HEK293 (cell line): ENCODE measurements around the gene CYP26B1.

Experiments used
- CTCF ChIA-PET: fragments of 350-600 bp; formaldehyde crosslinking; extraction: SDS; loops from one replicate; lab custom pipeline; 2021; ENCODE audit warnings: antibody characterized with exemption; lab: Yijun Ruan, JAX
- POLR2A ChIA-PET: fragments of 300-600 bp; formaldehyde crosslinking; extraction: SDS; loops from one replicate; lab custom pipeline; 2020; ENCODE audit warnings: antibody characterized with exemption, inconsistent platforms; lab: Yijun Ruan, JAX
- H3K27ac ChIP-seq: fragments of 200-500 bp; sonication (Bioruptor generic); 2 replicates; pipeline ENCODE4 v1.5.1; 2014; ENCODE audit warnings: low read depth, low read length, control low read depth, inconsistent platforms; ENCODE audit errors: extremely low read depth
- H3K36me3 ChIP-seq, 2 experiments: fragments of 200-500 bp in 1 of 2; sonication (Bioruptor generic) in 1 of 2; 1 replicate in 1 of 2; 2 replicates in 1 of 2; pipeline ENCODE4 v1.5.1; 2014 to 2017; ENCODE audit warnings: inconsistent platforms in 2 of 2, low read length in 2 of 2; ENCODE audit not compliant: control insufficient read depth in 2 of 2, insufficient read depth in 1 of 2
- H3K4me1 ChIP-seq: fragments of 200-500 bp; sonication (Bioruptor generic); 2 replicates; pipeline ENCODE4 v1.5.1; 2014; ENCODE audit warnings: mild to moderate bottlenecking, low read length, inconsistent platforms; ENCODE audit not compliant: control insufficient read depth, insufficient read depth
- H3K4me3 ChIP-seq: 2 replicates; pipeline ENCODE4 v1.5.1; 2011; ENCODE audit warnings: low read depth, mild to moderate bottlenecking, control low read depth, low read length, moderate library complexity
- H3K9me3 ChIP-seq: fragments of 200-500 bp; sonication (Bioruptor generic); 2 replicates; pipeline ENCODE4 v1.5.1; 2014; ENCODE audit warnings: low read depth, low read length, inconsistent platforms; ENCODE audit not compliant: control insufficient read depth, insufficient read depth
- GLI2 ChIP-seq: fragments of 450-650 bp; formaldehyde crosslinking; IDR thresholded peaks from 2 replicates; pipeline ENCODE4; 2017; ENCODE audit warnings: missing biosample characterization, missing genetic modification characterization, low read depth, borderline replicate concordance
- OVOL3 ChIP-seq: fragments of 450-650 bp; formaldehyde crosslinking; IDR thresholded peaks from 2 replicates; pipeline ENCODE4 v1.5.1; 2016; ENCODE audit warnings: missing biosample characterization, missing genetic modification characterization
- ZNF112 ChIP-seq: fragments of 450-650 bp; formaldehyde crosslinking; IDR thresholded peaks from 2 replicates; pipeline ENCODE4 v1.5.0; 2017; ENCODE audit warnings: missing biosample characterization, missing genetic modification characterization
- ZNF138 ChIP-seq: fragments of 450-650 bp; formaldehyde crosslinking; IDR thresholded peaks from 2 replicates; pipeline ENCODE4 v1.5.1; 2016; ENCODE audit warnings: missing biosample characterization, missing genetic modification characterization, borderline replicate concordance
- ZNF223 ChIP-seq: fragments of 450-650 bp; formaldehyde crosslinking; IDR thresholded peaks from 2 replicates; pipeline ENCODE4 v1.5.1; 2016; ENCODE audit warnings: missing biosample characterization, missing genetic modification characterization
- ZNF23 ChIP-seq: fragments of 450-650 bp; formaldehyde crosslinking; IDR thresholded peaks from 2 replicates; pipeline ENCODE4 v1.5.1; 2016; ENCODE audit warnings: missing biosample characterization, missing genetic modification characterization, borderline replicate concordance
- ZNF394 ChIP-seq: fragments of 450-650 bp; formaldehyde crosslinking; IDR thresholded peaks from 2 replicates; pipeline ENCODE4 v1.5.1; 2016; ENCODE audit warnings: missing biosample characterization, missing genetic modification characterization, mild to moderate bottlenecking, moderate library complexity, borderline replicate concordance
- ZNF473 ChIP-seq: fragments of 450-650 bp; formaldehyde crosslinking; IDR thresholded peaks from 2 replicates; pipeline ENCODE4 v1.5.1; 2017; ENCODE audit warnings: missing biosample characterization, missing genetic modification characterization
- ZNF530 ChIP-seq: fragments of 450-650 bp; formaldehyde crosslinking; IDR thresholded peaks from 2 replicates; pipeline ENCODE4 v1.5.1; 2016; ENCODE audit warnings: low read depth, missing biosample characterization, missing genetic modification characterization
- ZNF548 ChIP-seq: fragments of 450-650 bp; formaldehyde crosslinking; IDR thresholded peaks from 2 replicates; pipeline ENCODE4 v1.5.1; 2016; ENCODE audit warnings: missing biosample characterization, missing genetic modification characterization
- ZNF549 ChIP-seq: fragments of 450-650 bp; IDR thresholded peaks from 2 replicates; pipeline ENCODE4 v1.5.1; 2018; ENCODE audit warnings: missing biosample characterization, missing genetic modification characterization, mild to moderate bottlenecking, inconsistent platforms, moderate library complexity
- ZNF596 ChIP-seq: fragments of 450-650 bp; IDR thresholded peaks from 2 replicates; pipeline ENCODE4 v1.5.0; 2018; ENCODE audit warnings: missing biosample characterization, mild to moderate bottlenecking, missing genetic modification characterization, moderate library complexity
- ZNF621 ChIP-seq: fragments of 450-650 bp; formaldehyde crosslinking; IDR thresholded peaks from 2 replicates; pipeline ENCODE4 v1.5.1; 2017; ENCODE audit warnings: missing biosample characterization, missing genetic modification characterization
- ZNF626 ChIP-seq: fragments of 450-650 bp; sonication (Bioruptor Pico); formaldehyde crosslinking; IDR thresholded peaks from 2 replicates; pipeline ENCODE4 v1.5.1; 2018; ENCODE audit warnings: missing biosample characterization, missing genetic modification characterization, inconsistent platforms
- ZNF843 ChIP-seq: fragments of 450-650 bp; formaldehyde crosslinking; IDR thresholded peaks from 2 replicates; pipeline ENCODE4 v1.5.1; 2016; ENCODE audit warnings: missing biosample characterization, missing genetic modification characterization
- ZSCAN30 ChIP-seq: fragments of 450-650 bp; IDR thresholded peaks from 2 replicates; pipeline ENCODE4 v1.5.1; 2018; ENCODE audit warnings: missing biosample characterization, mild to moderate bottlenecking, missing genetic modification characterization, moderate library complexity
- TF ChIP-seq, protein P1 (sequence below): fragments of 450-650 bp; formaldehyde crosslinking; IDR thresholded peaks from 2 replicates; pipeline ENCODE4 v1.5.1; 2016; ENCODE audit warnings: missing biosample characterization, missing genetic modification characterization
- TF ChIP-seq, protein P2 (sequence below): fragments of 450-650 bp; formaldehyde crosslinking; IDR thresholded peaks from 2 replicates; pipeline ENCODE4 v1.5.1; 2017; ENCODE audit warnings: missing biosample characterization, missing genetic modification characterization
- TF ChIP-seq, protein P3 (sequence below): fragments of 450-650 bp; formaldehyde crosslinking; IDR thresholded peaks from 2 replicates; pipeline ENCODE4 v1.5.1; 2017; ENCODE audit warnings: missing biosample characterization, missing genetic modification characterization
- TF ChIP-seq, protein P4 (sequence below): fragments of 450-650 bp; formaldehyde crosslinking; IDR thresholded peaks from 2 replicates; pipeline ENCODE4 v1.5.1; 2016; ENCODE audit warnings: missing biosample characterization, missing genetic modification characterization
- TF ChIP-seq, protein P5 (sequence below): fragments of 450-650 bp; formaldehyde crosslinking; optimal IDR thresholded peaks from 2 replicates; pipeline ENCODE3; 2016; ENCODE audit warnings: missing biosample characterization, mild to moderate bottlenecking, missing genetic modification characterization
- TF ChIP-seq, protein P6 (sequence below): fragments of 450-650 bp; formaldehyde crosslinking; IDR thresholded peaks from 2 replicates; pipeline ENCODE4 v1.5.1; 2016; ENCODE audit warnings: missing biosample characterization, missing genetic modification characterization

Gene CYP26B1

DNA sequence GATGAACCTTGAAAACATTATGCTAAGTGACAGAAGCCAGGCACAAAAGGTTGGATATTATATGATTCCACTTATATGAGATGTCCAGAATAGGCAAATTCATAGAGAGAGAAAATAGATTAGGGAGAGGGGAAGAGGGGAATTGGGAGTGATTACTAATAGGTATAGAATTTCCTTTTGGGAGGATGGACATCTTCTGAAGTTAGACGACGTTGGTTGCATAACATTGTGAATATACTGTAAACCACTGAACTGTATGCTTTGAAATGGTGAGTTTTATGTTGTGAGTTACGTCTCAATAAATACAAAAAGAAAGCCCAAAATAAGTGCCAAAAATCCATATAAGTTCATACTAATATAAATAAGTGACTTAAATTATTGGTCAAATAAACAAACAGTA is 18.6 kb upstream of the CYP26B1 start:
- no peak overlapping the region for H3K27ac ChIP-seq
- ChIA-PET POLR2A (no interaction called here), CTCF (no interaction called here)
- H3K4me3 ChIP-seq = no peak overlapping the region
- H3K4me1 ChIP-seq = no peaks in the 10 kb centered on the region
- H3K9me3 ChIP-seq = no peaks in the 10 kb centered on the region
- TF ChIP-seq ZNF621 (tag by site-specific recombination) = no peak
- TF ChIP-seq, protein P1, sequence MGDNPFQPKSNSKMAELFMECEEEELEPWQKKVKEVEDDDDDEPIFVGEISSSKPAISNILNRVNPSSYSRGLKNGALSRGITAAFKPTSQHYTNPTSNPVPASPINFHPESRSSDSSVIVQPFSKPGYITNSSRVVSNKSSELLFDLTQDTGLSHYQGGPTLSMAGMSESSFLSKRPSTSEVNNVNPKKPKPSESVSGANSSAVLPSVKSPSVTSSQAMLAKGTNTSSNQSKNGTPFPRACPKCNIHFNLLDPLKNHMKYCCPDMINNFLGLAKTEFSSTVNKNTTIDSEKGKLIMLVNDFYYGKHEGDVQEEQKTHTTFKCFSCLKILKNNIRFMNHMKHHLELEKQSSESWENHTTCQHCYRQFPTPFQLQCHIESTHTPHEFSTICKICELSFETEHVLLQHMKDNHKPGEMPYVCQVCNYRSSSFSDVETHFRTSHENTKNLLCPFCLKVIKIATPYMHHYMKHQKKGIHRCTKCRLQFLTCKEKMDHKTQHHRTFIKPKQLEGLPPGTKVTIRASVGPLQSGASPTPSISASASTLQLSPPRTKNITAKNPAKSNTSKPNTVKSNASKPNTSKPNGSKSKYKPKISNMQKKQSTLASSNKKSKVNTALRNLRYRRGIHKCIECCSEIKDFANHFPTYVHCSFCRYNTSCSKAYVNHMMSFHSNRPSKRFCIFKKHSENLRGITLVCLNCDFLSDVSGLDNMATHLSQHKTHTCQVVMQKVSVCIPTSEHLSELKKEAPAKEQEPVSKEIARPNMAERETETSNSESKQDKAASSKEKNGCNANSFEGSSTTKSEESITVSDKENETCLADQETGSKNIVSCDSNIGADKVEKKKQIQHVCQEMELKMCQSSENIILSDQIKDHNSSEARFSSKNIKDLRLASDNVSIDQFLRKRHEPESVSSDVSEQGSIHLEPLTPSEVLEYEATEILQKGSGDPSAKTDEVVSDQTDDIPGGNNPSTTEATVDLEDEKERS = no peak
- TF ChIP-seq OVOL3 = no peak
- H3K36me3 ChIP-seq = no peaks in the 10 kb centered on the region

DNA sequence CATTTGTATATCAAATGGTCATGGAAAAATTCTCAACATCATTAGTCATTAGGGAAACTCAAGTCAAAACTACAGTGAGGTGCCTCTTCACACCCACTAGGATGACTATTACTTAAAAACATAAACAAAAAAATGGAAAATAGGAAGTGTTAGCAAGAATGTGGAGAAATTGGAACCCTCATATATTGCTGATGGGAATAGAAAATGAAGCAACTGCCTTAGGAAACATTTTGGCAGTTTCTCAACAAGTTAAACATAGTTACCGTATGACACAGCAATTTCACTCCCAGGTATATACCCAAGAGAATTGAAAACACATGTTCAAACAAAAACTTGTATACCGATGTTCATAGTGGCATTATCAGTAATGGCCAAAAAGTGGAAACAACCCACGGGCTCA is 18.1 kb upstream of the CYP26B1 start:
- Histone ChIP-seq H3K36me3 (no peaks in the 10 kb centered on the region), H3K9me3 (no peaks in the 10 kb centered on the region), H3K4me1 (no peaks in the 10 kb centered on the region), H3K4me3 (no peak overlapping the region), H3K27ac (no peak overlapping the region)
- ChIA-PET CTCF (interaction anchor here (0.6 kb wide), 1 partner anchor 91 kb away, joined by 4 read pairs; no protein-coding TSS in a partner anchor), POLR2A (no interaction called here)
- TF ChIP-seq ZNF112 (tag by site-specific recombination) = no peak
- TF ChIP-seq ZNF23 (tag by site-specific recombination) = no peak
- TF ChIP-seq ZNF596 (tag by site-specific recombination) = no peak
- TF ChIP-seq, protein P2, sequence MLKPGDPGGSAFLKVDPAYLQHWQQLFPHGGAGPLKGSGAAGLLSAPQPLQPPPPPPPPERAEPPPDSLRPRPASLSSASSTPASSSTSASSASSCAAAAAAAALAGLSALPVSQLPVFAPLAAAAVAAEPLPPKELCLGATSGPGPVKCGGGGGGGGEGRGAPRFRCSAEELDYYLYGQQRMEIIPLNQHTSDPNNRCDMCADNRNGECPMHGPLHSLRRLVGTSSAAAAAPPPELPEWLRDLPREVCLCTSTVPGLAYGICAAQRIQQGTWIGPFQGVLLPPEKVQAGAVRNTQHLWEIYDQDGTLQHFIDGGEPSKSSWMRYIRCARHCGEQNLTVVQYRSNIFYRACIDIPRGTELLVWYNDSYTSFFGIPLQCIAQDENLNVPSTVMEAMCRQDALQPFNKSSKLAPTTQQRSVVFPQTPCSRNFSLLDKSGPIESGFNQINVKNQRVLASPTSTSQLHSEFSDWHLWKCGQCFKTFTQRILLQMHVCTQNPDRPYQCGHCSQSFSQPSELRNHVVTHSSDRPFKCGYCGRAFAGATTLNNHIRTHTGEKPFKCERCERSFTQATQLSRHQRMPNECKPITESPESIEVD (tag by site-specific recombination) = no peak
- TF ChIP-seq, protein P3, sequence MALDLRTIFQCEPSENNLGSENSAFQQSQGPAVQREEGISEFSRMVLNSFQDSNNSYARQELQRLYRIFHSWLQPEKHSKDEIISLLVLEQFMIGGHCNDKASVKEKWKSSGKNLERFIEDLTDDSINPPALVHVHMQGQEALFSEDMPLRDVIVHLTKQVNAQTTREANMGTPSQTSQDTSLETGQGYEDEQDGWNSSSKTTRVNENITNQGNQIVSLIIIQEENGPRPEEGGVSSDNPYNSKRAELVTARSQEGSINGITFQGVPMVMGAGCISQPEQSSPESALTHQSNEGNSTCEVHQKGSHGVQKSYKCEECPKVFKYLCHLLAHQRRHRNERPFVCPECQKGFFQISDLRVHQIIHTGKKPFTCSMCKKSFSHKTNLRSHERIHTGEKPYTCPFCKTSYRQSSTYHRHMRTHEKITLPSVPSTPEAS (tag by site-specific recombination) = no peak
- TF ChIP-seq ZNF138 (tag by site-specific recombination) = no peak
- TF ChIP-seq ZNF473 = no peak
- TF ChIP-seq, protein P4, sequence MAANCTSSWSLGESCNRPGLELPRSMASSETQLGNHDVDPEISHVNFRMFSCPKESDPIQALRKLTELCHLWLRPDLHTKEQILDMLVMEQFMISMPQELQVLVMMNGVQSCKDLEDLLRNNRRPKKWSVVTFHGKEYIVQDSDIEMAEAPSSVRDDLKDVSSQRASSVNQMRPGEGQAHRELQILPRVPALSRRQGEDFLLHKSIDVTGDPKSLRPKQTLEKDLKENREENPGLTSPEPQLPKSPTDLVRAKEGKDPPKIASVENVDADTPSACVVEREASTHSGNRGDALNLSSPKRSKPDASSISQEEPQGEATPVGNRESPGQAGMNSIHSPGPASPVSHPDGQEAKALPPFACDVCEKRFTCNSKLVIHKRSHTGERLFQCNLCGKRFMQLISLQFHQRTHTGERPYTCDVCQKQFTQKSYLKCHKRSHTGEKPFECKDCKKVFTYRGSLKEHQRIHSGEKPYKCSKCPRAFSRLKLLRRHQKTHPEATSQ (tag by site-specific recombination) = no peak
- TF ChIP-seq ZNF843 = no peak
- no peak for TF ChIP-seq ZNF549 (tag by site-specific recombination)
- TF ChIP-seq, protein P5, sequence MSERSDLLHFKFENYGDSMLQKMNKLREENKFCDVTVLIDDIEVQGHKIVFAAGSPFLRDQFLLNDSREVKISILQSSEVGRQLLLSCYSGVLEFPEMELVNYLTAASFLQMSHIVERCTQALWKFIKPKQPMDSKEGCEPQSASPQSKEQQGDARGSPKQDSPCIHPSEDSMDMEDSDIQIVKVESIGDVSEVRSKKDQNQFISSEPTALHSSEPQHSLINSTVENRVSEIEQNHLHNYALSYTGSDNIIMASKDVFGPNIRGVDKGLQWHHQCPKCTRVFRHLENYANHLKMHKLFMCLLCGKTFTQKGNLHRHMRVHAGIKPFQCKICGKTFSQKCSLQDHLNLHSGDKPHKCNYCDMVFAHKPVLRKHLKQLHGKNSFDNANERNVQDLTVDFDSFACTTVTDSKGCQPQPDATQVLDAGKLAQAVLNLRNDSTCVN (tag by site-specific recombination) = no peak
- no peak for TF ChIP-seq ZNF548 (tag by site-specific recombination)
- TF ChIP-seq ZSCAN30 = no peak
- TF ChIP-seq ZNF223 (tag by site-specific recombination) = no peak
- no peak for TF ChIP-seq ZNF394
- TF ChIP-seq ZNF530 = no peak
- TF ChIP-seq, protein P6, sequence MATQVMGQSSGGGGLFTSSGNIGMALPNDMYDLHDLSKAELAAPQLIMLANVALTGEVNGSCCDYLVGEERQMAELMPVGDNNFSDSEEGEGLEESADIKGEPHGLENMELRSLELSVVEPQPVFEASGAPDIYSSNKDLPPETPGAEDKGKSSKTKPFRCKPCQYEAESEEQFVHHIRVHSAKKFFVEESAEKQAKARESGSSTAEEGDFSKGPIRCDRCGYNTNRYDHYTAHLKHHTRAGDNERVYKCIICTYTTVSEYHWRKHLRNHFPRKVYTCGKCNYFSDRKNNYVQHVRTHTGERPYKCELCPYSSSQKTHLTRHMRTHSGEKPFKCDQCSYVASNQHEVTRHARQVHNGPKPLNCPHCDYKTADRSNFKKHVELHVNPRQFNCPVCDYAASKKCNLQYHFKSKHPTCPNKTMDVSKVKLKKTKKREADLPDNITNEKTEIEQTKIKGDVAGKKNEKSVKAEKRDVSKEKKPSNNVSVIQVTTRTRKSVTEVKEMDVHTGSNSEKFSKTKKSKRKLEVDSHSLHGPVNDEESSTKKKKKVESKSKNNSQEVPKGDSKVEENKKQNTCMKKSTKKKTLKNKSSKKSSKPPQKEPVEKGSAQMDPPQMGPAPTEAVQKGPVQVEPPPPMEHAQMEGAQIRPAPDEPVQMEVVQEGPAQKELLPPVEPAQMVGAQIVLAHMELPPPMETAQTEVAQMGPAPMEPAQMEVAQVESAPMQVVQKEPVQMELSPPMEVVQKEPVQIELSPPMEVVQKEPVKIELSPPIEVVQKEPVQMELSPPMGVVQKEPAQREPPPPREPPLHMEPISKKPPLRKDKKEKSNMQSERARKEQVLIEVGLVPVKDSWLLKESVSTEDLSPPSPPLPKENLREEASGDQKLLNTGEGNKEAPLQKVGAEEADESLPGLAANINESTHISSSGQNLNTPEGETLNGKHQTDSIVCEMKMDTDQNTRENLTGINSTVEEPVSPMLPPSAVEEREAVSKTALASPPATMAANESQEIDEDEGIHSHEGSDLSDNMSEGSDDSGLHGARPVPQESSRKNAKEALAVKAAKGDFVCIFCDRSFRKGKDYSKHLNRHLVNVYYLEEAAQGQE (tag by site-specific recombination) = no peak
- no peak for TF ChIP-seq ZNF626 (tag by site-specific recombination)
- no peak for TF ChIP-seq GLI2 (tag by site-specific recombination)
